HuH-7 (cell line): ENCODE results near the gene TP53TG5.
A peak's percentile ranks its signal among the peaks of the same experiment; 100 is the strongest.

ENCODE experiments used
- DNase-seq: peaks from one replicate; pipeline ENCODE4 v3.0.0; 2011; ENCODE audit warnings: low spot score

TP53TG5 gene

DNA sequence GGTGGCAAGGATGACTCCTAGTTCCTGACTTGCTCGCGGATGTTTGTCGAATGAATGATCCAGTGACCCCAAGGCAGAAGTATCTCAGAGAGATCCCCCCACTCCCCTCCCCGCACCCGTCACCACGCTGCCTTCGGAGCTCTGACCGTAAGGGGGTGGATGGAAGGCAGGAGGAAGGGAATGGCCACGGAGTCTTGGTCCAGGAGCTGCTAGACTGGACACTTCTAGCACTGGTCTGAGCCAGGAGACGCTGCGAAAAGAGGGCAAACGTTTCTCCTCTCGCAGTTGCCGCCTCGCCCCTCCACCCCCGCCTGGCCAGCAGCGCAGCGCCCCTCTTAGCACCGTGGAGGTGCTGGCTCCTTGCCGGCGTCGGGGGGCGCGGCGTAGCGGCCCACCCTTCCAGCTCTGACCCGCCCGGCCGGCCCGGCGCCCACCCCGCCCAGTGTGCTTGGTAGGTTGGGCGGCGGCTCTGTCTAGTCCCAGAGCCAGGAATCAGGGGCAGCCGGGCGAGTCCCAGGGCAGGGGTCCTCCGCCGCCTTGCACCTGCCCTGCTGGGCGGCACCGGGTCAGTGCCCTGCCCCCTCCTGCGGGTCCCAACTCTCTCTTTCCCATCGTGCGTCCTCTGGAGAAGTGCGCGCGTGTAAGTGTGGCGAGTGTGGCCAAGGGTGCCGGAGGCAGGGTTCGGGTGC, 27.6 kb upstream of the TP53TG5 start:
- DNase-seq, result peak; percentile 52

DNA sequence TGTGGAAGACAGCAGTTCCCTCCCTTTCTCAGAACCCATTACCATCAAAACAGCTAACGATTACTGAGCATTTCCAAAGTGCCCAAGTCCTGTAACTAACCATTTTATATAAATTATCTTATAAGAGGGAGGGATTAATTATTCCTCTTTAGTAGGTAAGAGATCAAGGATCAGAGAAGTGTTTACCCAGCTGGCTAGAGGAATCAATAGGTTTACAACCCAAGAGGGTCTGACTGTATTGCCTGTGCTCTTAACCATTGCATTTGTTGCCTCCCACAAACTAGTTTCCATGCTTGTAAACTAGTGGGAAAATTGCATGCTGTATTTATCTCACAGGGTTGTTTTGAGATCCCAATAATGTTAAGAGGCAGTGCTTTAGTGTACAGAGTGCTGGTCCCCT, 26.3 kb upstream of the TP53TG5 start:
- DNase-seq, result no peak

DNA sequence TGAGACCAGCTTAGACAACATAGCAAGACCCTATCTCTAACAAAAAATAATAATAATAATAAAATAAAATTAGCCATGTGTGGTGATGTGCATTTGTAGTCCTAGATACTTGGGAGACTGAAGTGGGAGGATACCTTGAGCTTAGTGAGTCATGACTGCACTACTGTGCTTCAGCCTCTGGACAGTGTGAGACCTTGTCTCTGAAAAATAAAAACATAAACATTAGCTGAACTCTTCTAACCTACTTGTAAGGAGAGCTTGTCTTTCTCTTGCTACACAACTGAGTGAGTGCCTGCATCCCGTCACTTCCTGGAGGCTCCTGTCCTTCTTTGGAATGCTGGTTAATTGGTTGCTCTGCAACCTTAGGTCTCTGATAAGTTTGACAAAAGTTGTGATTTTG, 24.8 kb upstream of the TP53TG5 start:
- no peak for DNase-seq

DNA sequence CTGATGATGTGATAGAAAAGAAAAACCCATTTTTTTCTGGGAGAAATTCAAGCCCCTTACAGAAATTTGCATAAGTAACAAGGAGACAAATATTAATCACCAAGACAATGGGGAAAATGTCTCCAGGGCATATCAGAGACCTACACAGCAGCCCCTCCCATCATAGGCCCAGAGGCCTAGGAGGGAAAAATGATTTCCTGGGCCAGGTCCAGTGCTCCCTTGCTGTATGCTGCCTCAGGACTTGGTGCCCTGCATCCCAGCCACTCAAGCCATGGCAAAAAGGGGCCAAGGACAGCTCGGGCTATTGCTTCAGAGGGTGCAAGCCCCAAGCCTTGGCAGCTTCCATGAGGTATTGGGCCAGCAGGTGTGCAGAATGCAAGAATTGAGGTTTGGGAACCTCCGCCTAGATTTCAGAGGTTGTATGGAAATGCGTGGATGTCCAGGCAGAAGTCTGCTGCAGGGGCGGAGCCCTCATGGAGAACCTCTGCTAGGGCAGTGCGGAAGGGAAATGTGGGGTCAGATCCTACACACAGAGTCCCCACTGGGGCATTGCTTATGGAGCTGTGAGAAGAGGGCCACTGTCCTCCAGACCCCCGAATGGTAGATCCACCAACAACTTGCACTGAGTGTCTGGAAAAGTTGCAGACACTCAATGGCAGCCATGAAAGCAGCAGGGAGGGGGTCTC, 22.4 kb upstream of the TP53TG5 start:
- DNase-seq, result no peak

DNA sequence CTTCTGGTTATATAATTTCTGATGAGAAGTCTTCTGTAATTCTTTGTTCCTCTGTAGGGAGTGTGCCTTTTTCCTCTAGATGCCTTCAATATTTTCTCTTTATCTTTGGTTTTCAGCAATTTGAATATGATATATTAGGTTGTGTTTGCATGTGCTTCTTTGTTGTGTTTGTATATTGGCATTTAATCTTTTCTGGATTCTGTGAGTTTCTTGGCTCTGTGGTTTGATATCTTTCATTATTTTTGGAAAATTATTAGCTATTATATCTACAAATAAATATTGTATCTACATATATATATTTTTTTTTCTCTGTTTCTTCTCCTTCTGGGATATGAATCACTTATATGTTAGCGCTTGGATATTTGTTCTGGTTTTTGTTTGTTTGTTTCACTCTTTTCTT, 20.9 kb upstream of the TP53TG5 start:
- no peak for DNase-seq

DNA sequence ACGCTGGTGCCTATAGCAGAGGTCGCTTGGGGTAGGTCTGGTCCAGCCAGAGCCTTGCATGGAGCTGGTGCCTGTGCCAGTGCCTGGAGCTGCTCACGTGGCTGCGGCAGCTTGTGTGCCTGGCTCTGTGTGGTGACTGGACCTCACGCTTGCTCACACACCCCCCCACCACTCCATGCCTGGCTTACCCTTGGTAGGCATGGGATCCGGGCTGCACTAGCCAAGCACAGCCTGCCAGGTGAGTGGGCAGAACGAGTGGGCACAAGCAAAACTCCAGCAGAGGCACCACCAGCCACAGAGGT, 16.9 kb upstream of the TP53TG5 start:
- DNase-seq, result no peak

DNA sequence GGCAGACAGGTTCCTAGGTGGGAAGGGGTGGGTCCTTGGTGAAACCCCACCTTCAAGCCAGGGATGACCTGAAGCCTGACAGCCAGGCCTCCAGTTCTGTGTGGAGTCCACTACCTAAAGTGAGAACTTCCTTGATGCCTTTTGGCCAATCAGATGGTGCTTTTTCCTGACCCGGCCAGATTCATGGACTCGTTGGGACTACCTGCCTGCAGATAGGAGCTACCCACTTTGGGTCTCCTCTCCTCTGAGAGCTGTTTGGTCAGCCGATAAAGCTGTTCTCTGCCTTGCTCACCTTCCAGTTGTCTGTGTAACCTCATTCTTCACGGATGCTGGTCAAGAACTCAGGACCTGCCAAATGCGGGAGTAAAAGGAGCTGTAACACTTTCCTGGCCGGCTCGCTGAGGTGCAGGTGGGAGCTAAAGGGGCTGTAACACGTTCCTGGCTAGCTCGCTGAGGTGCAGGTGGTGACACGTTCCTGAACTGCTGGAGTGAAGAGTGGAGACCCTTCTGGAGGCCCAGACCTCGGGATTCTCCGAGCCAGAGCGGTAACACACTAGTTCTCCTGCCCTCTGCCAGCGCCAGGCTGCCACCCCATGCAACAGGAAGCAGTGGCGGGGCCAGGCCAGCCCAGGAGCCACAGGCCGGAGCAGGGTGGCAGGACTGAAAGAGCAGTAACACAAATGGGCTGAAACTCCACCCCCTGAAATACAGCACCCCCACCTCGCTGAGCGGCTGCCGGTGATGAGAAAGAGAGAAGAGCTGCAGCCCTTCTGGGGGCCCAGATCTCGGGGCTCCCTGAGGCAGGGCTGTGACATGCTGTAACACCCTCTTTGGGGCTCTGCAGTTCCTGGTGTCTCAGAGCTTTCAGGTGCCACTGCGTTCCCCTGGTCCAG, 16.3 kb upstream of the TP53TG5 start:
- DNase-seq, result no peak

DNA sequence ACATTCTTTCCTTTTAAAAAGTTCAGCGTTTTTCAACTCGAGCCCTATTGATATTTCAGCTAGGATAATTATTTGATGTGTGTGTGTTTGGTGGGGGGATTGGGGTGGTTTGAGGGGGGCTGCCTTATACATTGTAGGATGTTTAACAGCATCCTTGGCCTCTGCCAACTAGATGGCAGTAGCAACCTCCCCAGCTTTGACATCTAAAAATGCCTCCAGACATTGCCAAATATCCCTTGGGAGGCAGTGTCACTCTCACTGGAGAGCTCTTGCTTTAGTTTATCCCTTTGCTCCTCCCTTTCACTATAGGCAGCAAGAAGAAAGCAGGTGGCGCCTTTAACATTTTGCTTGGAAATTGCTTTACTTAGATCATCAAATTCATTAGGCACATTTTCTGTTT, 14.6 kb upstream of the TP53TG5 start:
- no peak for DNase-seq

DNA sequence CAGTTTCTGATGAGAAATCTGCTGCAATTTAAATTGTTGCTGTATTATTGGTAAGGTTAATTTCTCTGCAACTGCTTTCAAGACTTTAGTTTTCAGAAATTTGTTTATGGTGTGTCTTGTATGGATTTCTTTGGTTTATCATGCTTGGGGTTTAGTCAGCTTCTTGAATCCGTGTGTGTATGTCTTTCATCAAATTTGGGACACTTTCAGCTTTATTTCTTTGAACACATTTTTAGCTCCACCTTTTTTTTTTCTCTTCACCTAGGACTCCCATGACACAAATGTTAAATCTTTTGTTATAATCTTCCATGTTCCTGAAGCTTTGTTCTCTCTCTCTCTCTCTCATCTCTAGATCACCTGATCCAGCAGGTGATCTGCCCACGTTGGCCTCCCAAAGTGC, 13.4 kb upstream of the TP53TG5 start:
- no peak for DNase-seq

DNA sequence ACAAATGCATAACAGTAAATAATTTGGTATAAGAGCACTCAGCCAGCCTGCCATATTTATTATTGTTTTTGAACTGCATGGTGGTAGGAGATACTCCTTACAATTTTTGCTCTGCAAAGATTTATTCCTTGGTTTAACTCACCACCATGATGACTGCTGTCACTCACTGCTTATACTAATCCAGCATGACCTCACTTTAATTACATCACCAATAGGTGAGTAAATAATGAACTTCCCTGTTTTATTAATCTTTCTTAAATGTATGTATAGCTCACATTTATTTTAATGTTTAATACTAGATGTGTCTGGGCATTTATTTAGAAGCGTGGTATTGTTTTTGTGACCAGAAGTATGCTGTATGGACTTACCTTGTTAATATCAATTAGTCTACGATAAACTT, 12.8 kb upstream of the TP53TG5 start:
- no peak for DNase-seq

DNA sequence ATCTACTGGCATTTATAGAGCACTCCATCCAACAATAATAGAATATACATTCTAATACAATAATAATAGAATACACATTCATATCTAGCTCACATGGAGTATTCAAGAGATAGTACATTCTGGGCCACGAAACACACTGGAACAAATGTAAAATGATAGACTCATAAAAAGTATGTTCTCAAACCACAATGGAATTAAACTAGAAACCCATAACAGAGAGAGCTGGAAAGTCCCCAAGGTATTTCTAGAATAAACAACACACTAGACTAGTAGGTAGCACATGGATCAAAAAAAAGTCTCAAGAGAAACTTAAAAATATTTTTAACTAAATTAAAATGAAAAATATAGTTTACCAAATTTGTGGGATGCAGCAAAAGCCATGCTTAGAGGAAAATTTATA, 9.1 kb upstream of the TP53TG5 start:
- no peak for DNase-seq

DNA sequence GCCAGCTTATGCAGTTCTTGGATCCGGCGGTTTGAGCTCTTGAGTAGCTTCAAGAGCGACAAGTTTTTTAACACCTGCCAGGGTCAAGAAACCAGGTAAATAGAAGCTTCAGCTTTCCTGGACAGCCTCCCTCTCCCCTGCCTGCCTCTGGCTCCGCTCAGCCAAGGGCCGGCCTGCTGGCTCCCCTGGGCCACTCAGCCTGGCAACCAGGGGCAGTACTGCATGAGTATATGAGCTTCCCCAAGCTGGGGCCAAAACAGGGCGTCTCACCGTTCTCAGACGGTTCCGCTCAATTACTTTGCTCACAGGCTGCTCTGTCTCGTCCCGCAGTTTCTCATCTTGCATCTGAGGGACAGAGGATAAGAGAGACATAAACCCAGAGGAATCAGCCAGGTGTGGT, 856 bp downstream of the TP53TG5 start:
- DNase-seq, result no peak

DNA sequence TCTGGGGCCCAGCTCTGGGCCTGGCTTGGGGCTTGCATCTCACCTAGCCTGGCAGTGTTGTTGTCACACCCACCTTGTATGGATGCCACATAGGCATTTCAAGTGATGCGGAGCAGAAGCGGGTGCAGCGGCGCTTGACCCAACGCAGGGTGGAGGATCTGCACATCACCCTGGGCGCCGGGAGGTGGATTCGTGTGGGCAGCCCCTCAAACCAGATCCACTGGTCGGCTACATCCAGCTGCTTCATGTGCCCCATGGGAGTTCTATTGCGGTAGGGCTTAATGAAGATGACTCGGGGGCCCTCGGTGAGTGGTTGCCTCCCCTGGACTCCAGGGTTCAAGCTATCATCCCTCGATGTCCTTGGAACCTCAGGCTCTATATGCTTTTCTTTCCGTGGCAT, 3.2 kb downstream of the TP53TG5 start:
- DNase-seq, result no peak

DNA sequence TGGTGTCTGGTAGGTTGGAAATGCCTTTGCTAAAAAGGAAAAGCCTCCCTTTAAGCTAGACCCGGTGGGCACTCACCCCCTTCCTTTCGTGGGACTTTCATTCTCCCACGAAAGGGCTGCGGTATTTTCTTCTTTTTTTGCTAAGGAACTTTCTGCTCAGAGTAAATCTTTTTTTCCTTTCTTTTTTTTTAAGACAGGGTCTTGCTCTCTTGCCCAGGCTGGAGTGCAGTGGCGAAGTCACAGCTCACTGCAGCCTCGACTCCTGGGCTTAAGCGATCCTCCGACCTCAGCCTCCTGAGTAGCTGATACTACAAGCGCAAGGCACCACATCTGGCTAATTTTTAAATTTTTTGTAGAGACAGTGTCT, 4.0 kb downstream of the TP53TG5 start:
- DNase-seq, result no peak

DNA sequence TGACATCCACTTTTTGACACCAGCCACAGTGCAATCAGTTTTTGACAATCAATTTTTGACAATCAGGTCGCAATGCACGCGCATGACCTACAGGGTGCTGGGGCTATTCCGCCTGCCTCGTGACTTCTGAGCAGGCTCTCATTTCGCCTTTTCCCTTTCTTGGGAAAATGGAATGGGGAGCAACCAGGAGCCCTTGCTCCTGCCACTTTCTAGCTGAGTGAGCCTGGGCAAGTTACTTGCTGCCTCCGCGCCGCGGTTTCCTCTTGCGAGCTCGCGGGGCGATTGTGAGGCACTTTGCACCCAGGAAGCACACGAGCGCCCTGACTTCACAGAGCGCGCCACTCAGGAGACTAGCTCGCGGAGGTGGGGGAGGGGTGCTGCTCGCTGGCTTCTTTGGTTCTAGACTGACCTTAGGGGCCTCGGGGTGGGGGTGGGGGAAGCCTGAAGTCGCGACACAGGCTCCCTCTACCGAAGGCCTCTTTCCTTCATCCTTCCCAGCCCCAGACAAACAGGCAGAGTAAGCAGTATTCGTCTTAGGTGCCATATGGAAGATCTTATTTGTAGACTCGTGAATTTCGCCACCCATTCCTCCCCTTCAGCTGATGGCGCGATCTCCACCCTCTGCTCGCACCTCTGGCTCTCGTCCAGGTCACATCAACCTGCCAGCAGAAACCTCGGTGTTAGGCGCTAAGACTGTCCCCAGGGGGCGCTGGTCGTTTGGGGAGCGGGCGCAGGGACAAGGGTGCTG, 4.6 kb downstream of the TP53TG5 start:
- DNase-seq, result peak; percentile 88

DNA sequence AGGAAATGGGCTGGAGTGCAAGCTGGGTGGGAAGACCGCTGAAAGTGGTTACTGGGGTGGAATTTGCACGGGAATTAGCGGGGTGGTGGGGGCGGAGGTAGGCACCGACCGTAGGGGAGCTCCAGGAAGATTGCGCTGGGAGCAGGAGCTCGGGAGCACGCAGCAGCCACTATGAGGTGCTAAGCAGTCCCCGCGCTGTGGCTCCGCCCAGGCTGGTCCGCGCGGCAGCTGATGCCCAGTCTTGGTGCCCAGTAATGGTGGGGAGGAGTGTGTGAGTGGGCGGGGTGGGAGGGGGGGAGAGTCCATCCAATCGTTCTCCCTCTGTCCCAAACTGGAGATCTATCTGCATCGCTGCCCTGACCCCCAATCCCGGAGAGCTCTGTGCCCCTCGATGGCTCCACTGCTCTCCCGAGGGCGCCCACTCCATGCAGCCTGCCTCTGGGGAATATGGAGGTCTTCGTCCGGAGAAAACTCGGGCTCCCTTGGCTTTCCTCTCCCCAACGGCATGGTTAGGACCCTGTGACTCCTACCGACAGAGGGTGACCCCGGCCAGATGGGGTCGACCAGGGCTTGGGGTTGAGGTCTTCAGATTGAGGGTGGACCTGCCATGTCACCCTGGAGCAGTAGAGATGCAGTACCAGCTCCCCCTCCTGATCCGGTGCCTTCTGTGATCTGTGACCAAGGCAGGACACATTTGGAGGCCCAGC, 5.3 kb downstream of the TP53TG5 start:
- DNase-seq, result no peak

DNA sequence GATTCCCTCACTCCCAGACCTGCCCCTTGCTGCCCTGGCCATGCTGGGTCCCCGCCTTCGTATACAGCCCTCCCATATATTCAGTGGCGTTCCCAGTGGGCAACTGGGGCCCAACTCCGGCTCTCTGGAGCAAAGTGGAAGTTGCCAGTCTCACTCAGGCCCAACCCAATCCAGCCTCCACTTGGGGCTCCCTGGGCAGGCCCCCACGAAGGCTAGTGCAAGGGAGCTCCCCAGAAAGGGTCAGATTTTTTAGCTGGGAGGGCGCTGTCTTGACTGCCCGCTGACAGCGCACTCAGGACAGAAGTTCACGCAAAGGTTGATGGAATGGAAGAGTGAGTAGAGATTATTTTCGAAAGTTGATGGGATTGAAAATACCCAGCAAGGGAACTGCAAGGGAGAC, 5.9 kb downstream of the TP53TG5 start:
- no peak for DNase-seq

DNA sequence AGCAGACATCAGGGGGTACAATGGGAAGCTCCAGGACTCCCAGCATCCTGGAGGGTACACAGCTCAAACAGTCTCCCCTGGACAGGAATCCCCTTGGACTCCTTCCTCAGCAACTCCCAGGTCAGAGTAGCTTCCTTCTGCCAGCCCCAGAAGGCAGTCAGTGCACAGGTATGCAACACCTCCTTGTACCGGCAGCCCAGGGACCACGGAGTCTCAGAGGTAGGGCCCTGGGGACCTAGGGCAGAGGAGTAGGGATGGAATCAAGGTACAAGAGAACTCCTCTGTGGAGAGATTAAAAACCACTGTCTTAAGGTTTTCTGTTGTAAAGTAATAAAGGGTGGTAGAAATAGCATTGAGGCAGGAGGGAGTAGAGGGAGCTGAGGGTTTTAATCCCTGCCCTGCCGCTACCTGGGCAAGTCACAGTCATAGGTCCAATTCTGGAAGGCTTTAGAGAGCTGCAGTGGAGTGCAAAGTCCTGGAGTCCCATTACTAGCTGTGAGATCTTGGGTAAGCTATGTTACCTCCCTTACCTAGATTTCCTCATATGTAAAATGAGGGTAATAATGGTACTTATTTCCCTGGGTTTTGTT, 7.5 kb downstream of the TP53TG5 start:
- no peak for DNase-seq

DNA sequence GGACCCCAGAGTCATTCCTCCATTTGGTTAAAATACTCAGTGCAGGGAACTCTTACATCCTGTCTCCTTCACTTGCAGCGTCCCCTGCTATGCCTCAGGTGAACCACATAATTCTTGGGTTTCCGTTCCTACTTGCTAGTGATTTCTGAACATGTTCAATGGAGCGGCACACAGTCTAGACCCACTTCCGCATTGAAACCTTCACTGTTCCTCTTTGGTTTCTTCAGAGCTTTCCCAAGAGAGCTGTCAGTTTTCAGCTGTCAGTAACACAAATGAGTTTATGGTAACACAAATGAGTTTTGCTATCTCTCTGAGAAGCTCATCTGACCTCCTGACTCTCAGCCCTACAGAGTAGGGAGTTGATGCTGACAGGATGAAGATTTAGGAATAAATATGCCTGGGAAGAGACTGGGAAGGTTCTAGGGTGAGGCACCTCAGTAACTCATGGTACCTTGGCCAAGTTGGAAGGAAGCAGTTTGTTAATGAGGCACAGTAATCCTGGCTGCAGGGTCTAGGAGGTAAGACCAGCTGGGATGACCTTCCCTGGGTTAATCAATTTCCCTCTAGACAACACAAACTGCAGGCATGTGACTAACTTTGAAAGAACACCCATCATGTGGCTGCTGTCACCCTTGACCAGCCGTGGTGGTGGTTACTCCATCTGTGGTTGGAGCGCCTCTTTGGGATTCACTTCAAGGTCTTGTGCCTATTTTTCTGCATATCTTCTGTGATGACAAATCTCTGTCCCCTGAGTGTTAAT, 9.7 kb downstream of the TP53TG5 start:
- no peak for DNase-seq

DNA sequence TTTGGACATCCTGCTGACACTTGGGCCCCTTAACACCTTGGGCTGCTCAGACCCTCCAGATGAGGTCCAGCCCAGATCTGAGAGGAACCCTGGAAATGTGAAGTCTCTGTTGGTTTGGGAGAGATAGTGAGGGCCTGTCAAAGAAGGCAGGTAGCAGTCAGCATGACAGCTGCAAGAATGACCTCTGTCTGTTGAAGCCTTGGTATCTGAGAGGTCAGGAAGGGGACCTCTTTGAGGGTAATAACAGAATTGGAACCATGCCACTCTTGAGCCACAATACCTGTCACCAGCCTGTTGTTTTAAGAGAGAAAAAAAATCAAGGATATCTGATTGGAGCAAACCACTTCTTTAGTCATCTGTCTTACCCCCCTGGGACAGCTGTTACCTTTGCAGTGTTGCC, 11.0 kb downstream of the TP53TG5 start:
- no peak for DNase-seq

DNA sequence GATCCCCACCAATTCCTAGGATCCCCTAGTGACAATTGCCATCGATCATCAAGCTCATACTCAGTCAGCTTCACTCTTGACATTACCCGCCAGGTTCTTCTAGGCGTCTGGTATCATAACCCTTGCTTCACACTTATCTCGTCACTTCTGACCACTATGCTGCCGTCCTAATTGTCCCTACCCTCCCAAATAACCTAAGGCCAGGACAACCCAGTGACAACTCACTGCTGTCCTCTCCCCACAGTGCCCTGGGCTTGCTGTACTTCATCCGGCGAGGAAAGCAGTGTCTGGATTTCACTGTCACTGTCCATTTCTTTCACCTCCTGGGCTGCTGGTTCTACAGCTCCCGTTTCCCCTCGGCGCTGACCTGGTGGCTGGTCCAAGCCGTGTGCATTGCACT, 11.5 kb downstream of the TP53TG5 start:
- DNase-seq, result no peak
